HepG2 (cell line): ENCODE data around the gene DSTYK. TPM values are rescaled to one million over a fixed set of nuclear protein-coding genes. Genes with fewer than 3 reads are reported as not detected.
A peak's percentile ranks its signal among the peaks of the same experiment; 100 is the strongest.

Experiments
- HMG20B ChIP-seq: conservative IDR thresholded peaks from 2 replicates; pipeline ENCODE4 v1.6.1; 2016; ENCODE audit warnings: missing genetic modification reagents, missing compliant biosample characterization
- HNRNPUL1 ChIP-seq: fragments of 200-400 bp; formaldehyde crosslinking; IDR thresholded peaks from 2 replicates; pipeline ENCODE4 v1.6.1; 2017; ENCODE audit warnings: low read depth, mild to moderate bottlenecking, low read length, moderate library complexity
- NFE2L2 ChIP-seq: fragments of 150-350 bp; IDR thresholded peaks from 2 replicates; pipeline ENCODE4 v1.6.1; 2014; ENCODE audit warnings: low read length
- NRL ChIP-seq: sonication (generic); formaldehyde crosslinking; IDR thresholded peaks from 2 replicates; pipeline ENCODE4 v1.5.0; 2020; ENCODE audit warnings: missing genetic modification reagents, mild to moderate bottlenecking, moderate library complexity, borderline replicate concordance
- PITX1 ChIP-seq: sonication (generic); formaldehyde crosslinking; IDR thresholded peaks from 2 replicates; pipeline ENCODE4 v1.5.1; 2020; ENCODE audit warnings: mild to moderate bottlenecking, missing genetic modification reagents
- RXRA ChIP-seq: sonication (generic); formaldehyde crosslinking; IDR thresholded peaks from 2 replicates; pipeline ENCODE4 v1.5.1; 2020; ENCODE audit warnings: missing genetic modification reagents
- SOX13 ChIP-seq, 3 experiments: fragments of 450-650 bp in 1 of 3; sonication (generic) in 1 of 3; formaldehyde crosslinking in 1 of 3; IDR thresholded peaks in 2 of 3; conservative IDR thresholded peaks in 1 of 3; 2 replicates each; pipeline versions ENCODE4 v1.5.0 to v1.6.1; 2016 to 2020; ENCODE audit warnings: antibody characterized with exemption in 1 of 3, mild to moderate bottlenecking in 1 of 3, missing compliant biosample characterization in 1 of 3, missing genetic modification reagents in 1 of 3, moderate library complexity in 1 of 3
- ZNF234 ChIP-seq: sonication (generic); formaldehyde crosslinking; conservative IDR thresholded peaks from 2 replicates; pipeline ENCODE4 v1.5.1; 2020; ENCODE audit warnings: mild to moderate bottlenecking, missing genetic modification reagents
- ZNF281 ChIP-seq: sonication (generic); formaldehyde crosslinking; IDR thresholded peaks from 2 replicates; pipeline ENCODE4 v1.4.0; 2020; ENCODE audit warnings: missing genetic modification reagents, borderline replicate concordance
- ZNF598 ChIP-seq: sonication (generic); formaldehyde crosslinking; IDR thresholded peaks from 2 replicates; pipeline ENCODE4 v1.5.1; 2020; ENCODE audit warnings: mild to moderate bottlenecking, missing genetic modification reagents, borderline replicate concordance
- ZNF609 ChIP-seq: sonication (generic); formaldehyde crosslinking; IDR thresholded peaks from 2 replicates; pipeline ENCODE4 v1.4.0; 2020; ENCODE audit warnings: mild to moderate bottlenecking, missing genetic modification reagents, borderline replicate concordance
- polyA plus RNA-seq, 8 experiments: library from polyadenylated mRNA; depleted of rRNA in 3 of 8; stranded (reverse) in 7 of 8; unstranded in 1 of 8; fragments of >200 nt; fragmentation: Illumina TruSeq in 4 of 8; extraction: Trizol in 4 of 8; gene quantifications; 2 replicates each; pipeline versions ENCODE4 v1.2.1 to v1.2.3, GENCODE V29; 2011 to 2016; ENCODE audit warnings: low read depth in 4 of 8, missing spikeins in 1 of 8, mixed read lengths in 1 of 8; ENCODE audit not compliant: insufficient read depth in 1 of 8
- total RNA-seq, 5 experiments: library from RNA; depleted of rRNA; stranded (reverse); fragments of >200 nt; fragmentation: Illumina TruSeq; extraction: Trizol; gene quantifications; 2 replicates each; pipeline ENCODE4 v1.2.3, GENCODE V29; 2016; ENCODE audit warnings: low read depth in 1 of 5
- TF ChIP-seq, protein P1 (sequence below): sonication (generic); formaldehyde crosslinking; IDR thresholded peaks from 2 replicates; pipeline ENCODE4 v1.5.0; 2020; ENCODE audit warnings: mild to moderate bottlenecking, missing genetic modification reagents, moderate library complexity

Gene DSTYK
- total and polyA plus RNA-seq, 2 of the 13 experiments (the other 11 are each of a cell fraction or from before 2014, with no cell fraction given), result 2.6 to 4.8 TPM

- no peak for TF ChIP-seq HNRNPUL1
- 0 out of 2 replicates have a peak, but pooled peaks have one; percentile 42 for TF ChIP-seq ZNF609 (CRISPR knock-in tag)
- no peak for TF ChIP-seq SOX13 (IDR thresholded peaks at IDR 0.05)
- TF ChIP-seq SOX13 (CRISPR knock-in tag; conservative IDR thresholded peaks at IDR 0.05 in 1 of 2, IDR thresholded peaks at IDR 0.05 in 1 of 2), result peak in 1 of 2 experiments; percentile 63; a peak in 2 of 4 replicates
- peak; percentile 77; the same call in 1 of the 2 replicates for TF ChIP-seq RXRA
- TF ChIP-seq, protein P1, sequence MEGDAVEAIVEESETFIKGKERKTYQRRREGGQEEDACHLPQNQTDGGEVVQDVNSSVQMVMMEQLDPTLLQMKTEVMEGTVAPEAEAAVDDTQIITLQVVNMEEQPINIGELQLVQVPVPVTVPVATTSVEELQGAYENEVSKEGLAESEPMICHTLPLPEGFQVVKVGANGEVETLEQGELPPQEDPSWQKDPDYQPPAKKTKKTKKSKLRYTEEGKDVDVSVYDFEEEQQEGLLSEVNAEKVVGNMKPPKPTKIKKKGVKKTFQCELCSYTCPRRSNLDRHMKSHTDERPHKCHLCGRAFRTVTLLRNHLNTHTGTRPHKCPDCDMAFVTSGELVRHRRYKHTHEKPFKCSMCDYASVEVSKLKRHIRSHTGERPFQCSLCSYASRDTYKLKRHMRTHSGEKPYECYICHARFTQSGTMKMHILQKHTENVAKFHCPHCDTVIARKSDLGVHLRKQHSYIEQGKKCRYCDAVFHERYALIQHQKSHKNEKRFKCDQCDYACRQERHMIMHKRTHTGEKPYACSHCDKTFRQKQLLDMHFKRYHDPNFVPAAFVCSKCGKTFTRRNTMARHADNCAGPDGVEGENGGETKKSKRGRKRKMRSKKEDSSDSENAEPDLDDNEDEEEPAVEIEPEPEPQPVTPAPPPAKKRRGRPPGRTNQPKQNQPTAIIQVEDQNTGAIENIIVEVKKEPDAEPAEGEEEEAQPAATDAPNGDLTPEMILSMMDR (CRISPR knock-in tag), result peak; percentile 92
- peak; percentile 61 for TF ChIP-seq PITX1 (CRISPR knock-in tag)
- peak; percentile 83; the same call in 1 of the 2 replicates for TF ChIP-seq HMG20B (CRISPR knock-in tag)
- TF ChIP-seq NFE2L2, result peak; percentile 12; the same call in 1 of the 2 replicates
- no peak for TF ChIP-seq NRL (CRISPR knock-in tag)
- TF ChIP-seq ZNF281, result peak; percentile 60; the same call in 1 of the 2 replicates
- TF ChIP-seq ZNF234 (CRISPR knock-in tag), result 0 out of 2 replicates have a peak, but pooled peaks have one; percentile 53
- no peak for TF ChIP-seq ZNF598 (CRISPR knock-in tag)
Measured at GRCh38 chr1:205121660-205122488, 89.6 kb downstream of the DSTYK start, which contains the start of gene RBBP5 (continued).
